GM18498 (cell line): ENCODE measurements around the gene C5orf63.
"Not testable (repeated sequence)": the region's sequence is repeated elsewhere in the genome, so short reads cannot be mapped to it uniquely, and the experiment has no call there.

Experiments
- ATAC-seq: cut with Tn5 transposase; IDR thresholded peaks from one replicate; pipeline ENCODE4 v1.9.1; 2021; ENCODE audit warnings: mild to moderate bottlenecking, moderate library complexity; ENCODE audit not compliant: unreplicated experiment

The C5orf63 gene

GRCh38 chr5:127076315-127077129 is 3.2 kb upstream of the C5orf63 start:
- ATAC-seq, result no peak

- ATAC-seq, result no peak
Observed at GRCh38 chr5:127074466-127074865, 1.2 kb upstream of the C5orf63 start.

GRCh38 chr5:127070243-127070642 is 3.1 kb downstream of the C5orf63 start:
- ATAC-seq, result no peak

GRCh38 chr5:127068493-127069214 is 4.6 kb downstream of the C5orf63 start:
- ATAC-seq, result no peak

GRCh38 chr5:127066721-127067120 is 6.6 kb downstream of the C5orf63 start:
- no peak for ATAC-seq

GRCh38 chr5:127064253-127064840 is 9.0 kb downstream of the C5orf63 start:
- ATAC-seq, result no peak

GRCh38 chr5:127063257-127063913 is 9.9 kb downstream of the C5orf63 start:
- no peak for ATAC-seq

- no peak for ATAC-seq
Observed at GRCh38 chr5:127061956-127062355, 11.3 kb downstream of the C5orf63 start.

GRCh38 chr5:127061537-127061936 is 11.8 kb downstream of the C5orf63 start:
- no peak for ATAC-seq

- peak; percentile 68 for ATAC-seq
Observed at GRCh38 chr5:127060470-127060985, 12.8 kb downstream of the C5orf63 start.

- ATAC-seq, result no peak
Observed at GRCh38 chr5:127056896-127057295, 16.4 kb downstream of the C5orf63 start.

GRCh38 chr5:127055880-127056653 is 17.2 kb downstream of the C5orf63 start:
- no peak for ATAC-seq

- not testable (repeated sequence) for ATAC-seq
Observed at GRCh38 chr5:127053551-127053950, 19.8 kb downstream of the C5orf63 start.

- ATAC-seq, result no peak
Observed at GRCh38 chr5:127053049-127053448, 20.3 kb downstream of the C5orf63 start.

GRCh38 chr5:127051591-127051990 is 21.7 kb downstream of the C5orf63 start:
- no peak for ATAC-seq

- no peak for ATAC-seq
Observed at GRCh38 chr5:127046343-127047072, 26.8 kb downstream of the C5orf63 start.

- no peak for ATAC-seq
Observed at GRCh38 chr5:127042593-127042992, 30.7 kb downstream of the C5orf63 start.

- ATAC-seq, result no peak
Observed at GRCh38 chr5:127041571-127041970, 31.7 kb downstream of the C5orf63 start.

- ATAC-seq, result no peak
Observed at GRCh38 chr5:127040796-127041520, 32.3 kb downstream of the C5orf63 start.
